NB4 (cell line): ENCODE measurements around the gene GRB2.
"Not testable (repeated sequence)": the region's sequence is repeated elsewhere in the genome, so short reads cannot be mapped to it uniquely, and the experiment has no call there.

ENCODE experiments used
- DNase-seq: peaks from one replicate; pipeline ENCODE4 v3.0.0; 2010; ENCODE audit warnings: low read depth
- H3K4me3 ChIP-seq: one replicate; pipeline ENCODE4 v1.5.1; 2011; ENCODE audit warnings: mild to moderate bottlenecking, low read depth, low read length, moderate library complexity
- CTCF ChIP-seq: IDR thresholded peaks from one replicate; pipeline ENCODE4 v1.5.1; 2012; ENCODE audit warnings: low read depth, low read length
- MAX ChIP-seq: IDR thresholded peaks from 2 replicates; pipeline ENCODE4 v1.6.1; 2011; ENCODE audit warnings: low read depth, low read length
- MYC ChIP-seq: IDR thresholded peaks from 2 replicates; pipeline ENCODE4 v1.6.1; 2011; ENCODE audit warnings: low read depth, low read length
- POLR2A ChIP-seq: IDR thresholded peaks from 2 replicates; pipeline ENCODE4 v1.6.1; 2011; ENCODE audit warnings: mild to moderate bottlenecking; ENCODE audit not compliant: insufficient read length; ENCODE audit errors: extremely low read depth

GRB2 gene

GRCh38 chr17:75373280-75373679 is 32.2 kb downstream of the GRB2 start:
- no peak overlapping the region for H3K4me3 ChIP-seq
- no peak for DNase-seq
- TF ChIP-seq POLR2A (no peak), CTCF (no peak), MYC (no peak), MAX (no peak)

- DNase-seq, result no peak
- TF ChIP-seq CTCF (no peak), MAX (no peak), MYC (no peak), POLR2A (no peak)
- H3K4me3 ChIP-seq, result no peak overlapping the region
Observed at GRCh38 chr17:75371981-75372380, 33.5 kb downstream of the GRB2 start.

- peak; percentile 50 for DNase-seq
- no peak overlapping the region for H3K4me3 ChIP-seq
- TF ChIP-seq POLR2A (no peak), CTCF (no peak), MAX (no peak), MYC (no peak)
Observed at GRCh38 chr17:75371339-75371738, 34.1 kb downstream of the GRB2 start.

- H3K4me3 ChIP-seq, result no peak overlapping the region
- no peak for DNase-seq
- no peak for TF ChIP-seq POLR2A
- TF ChIP-seq CTCF, result no peak
- TF ChIP-seq MYC, result no peak
- TF ChIP-seq MAX, result no peak
Observed at GRCh38 chr17:75370286-75370915, 35.1 kb downstream of the GRB2 start.

- not testable (repeated sequence) for DNase-seq, H3K4me3 ChIP-seq
Observed at GRCh38 chr17:75367838-75368789, 37.4 kb downstream of the GRB2 start.

- H3K4me3 ChIP-seq, result no peak overlapping the region
- no peak for TF ChIP-seq CTCF
- no peak for TF ChIP-seq POLR2A
- TF ChIP-seq MYC, result no peak
- no peak for TF ChIP-seq MAX
Observed at GRCh38 chr17:75367312-75367711, 38.2 kb downstream of the GRB2 start.

More at GRCh38 chr17:75367312-75367711, 38.2 kb downstream of the GRB2 start:
- DNase-seq, result peak; percentile 25
